Panc1 (cell line): ENCODE data around the gene KLHL35. TPM values are rescaled to one million over a fixed set of nuclear protein-coding genes. Genes with fewer than 3 reads are reported as not detected.
A peak's percentile ranks its signal among the peaks of the same experiment; 100 is the strongest.

Experiments used
- ATAC-seq: fragments of 200-7000 bp; cut with Tn5 transposase; 2 replicates; pipeline ENCODE4 v1.9.1; 2020; ENCODE audit warnings: mild to moderate bottlenecking, moderate library complexity
- BruUV-seq: library from RNA; stranded (reverse); fragments of 400-500 nt; replicated peaks from 2 replicates; lab custom pipeline; 2021; lab: Mats Ljungman, UMichigan
- CTCF ChIA-PET: fragments of 300-600 bp; sonication (Branson Sonifier 250); formaldehyde crosslinking; loops from one replicate; lab custom pipeline; 2022; ENCODE audit warnings: antibody characterized with exemption; lab: Charles Lee
- POLR2A ChIA-PET: fragments of 300-600 bp; sonication (Branson Sonifier 250); formaldehyde crosslinking; loops from one replicate; lab custom pipeline; 2022; ENCODE audit warnings: antibody characterized with exemption; lab: Charles Lee
- DNase-seq: peaks from one replicate; pipeline ENCODE4 v3.0.0-alpha.2; 2010; ENCODE audit warnings: low read depth, low spot score
- H3K27ac ChIP-seq: 2 replicates; pipeline ENCODE4 v1.5.1; 2011; ENCODE audit warnings: mild to moderate bottlenecking, low read length, inconsistent platforms
- H3K27me3 ChIP-seq: fragments of 200-500 bp; sonication (Bioruptor generic); 2 replicates; pipeline ENCODE4 v1.6.0; 2014; ENCODE audit warnings: low read length, inconsistent platforms; ENCODE audit not compliant: control insufficient read depth, insufficient read depth
- H3K36me3 ChIP-seq: fragments of 200-500 bp; sonication (Bioruptor generic); 2 replicates; pipeline ENCODE4 v1.5.1; 2014; ENCODE audit warnings: inconsistent platforms, mild to moderate bottlenecking, low read length, moderate library complexity; ENCODE audit not compliant: control insufficient read depth, insufficient read depth
- H3K4me1 ChIP-seq: 2 replicates; pipeline ENCODE4 v1.5.1; 2011; ENCODE audit warnings: inconsistent platforms, mild to moderate bottlenecking, low read length, moderate library complexity; ENCODE audit not compliant: control insufficient read depth, insufficient read depth
- H3K4me3 ChIP-seq, 2 experiments: 2 replicates each; pipeline ENCODE4 v1.5.1; 2011 to 2012; ENCODE audit warnings: low read depth in 2 of 2, low read length in 2 of 2, mild to moderate bottlenecking in 2 of 2, inconsistent platforms in 1 of 2, moderate library complexity in 1 of 2
- H3K9me3 ChIP-seq: fragments of 200-500 bp; sonication (Bioruptor generic); 2 replicates; pipeline ENCODE4 v1.5.1; 2014; ENCODE audit warnings: low read depth, mild to moderate bottlenecking, inconsistent platforms, low read length, moderate library complexity; ENCODE audit not compliant: control insufficient read depth, insufficient read depth
- CTCF ChIP-seq: fragments of 450-650 bp; IDR thresholded peaks from 2 replicates; pipeline ENCODE4 v1.5.1; 2017; ENCODE audit warnings: mild to moderate bottlenecking
- POLR2AphosphoS5 ChIP-seq: IDR thresholded peaks from 2 replicates; pipeline ENCODE4 v1.6.1; 2012; ENCODE audit warnings: mild to moderate bottlenecking, low read depth, low read length, moderate library complexity
- REST ChIP-seq, 2 experiments: IDR thresholded peaks; 2 replicates each; pipeline ENCODE4 v1.6.1; 2011 to 2012; ENCODE audit warnings: low read depth in 2 of 2, control low read depth in 1 of 2, low read length in 1 of 2, mild to moderate bottlenecking in 1 of 2, moderate library complexity in 1 of 2; ENCODE audit not compliant: insufficient read depth in 1 of 2
- SIN3A ChIP-seq: IDR thresholded peaks from 2 replicates; pipeline ENCODE4 v1.6.1; 2012; ENCODE audit warnings: low read depth, mild to moderate bottlenecking, low read length, moderate library complexity, borderline replicate concordance; ENCODE audit not compliant: insufficient read depth
- TCF7L2 ChIP-seq: IDR thresholded peaks from 2 replicates; pipeline ENCODE4 v1.6.1; 2011; ENCODE audit warnings: mild to moderate bottlenecking, low read depth, low read length, inconsistent platforms
- in situ Hi-C: cut with HindIII; loops from 2 replicates; pipeline ENCODE4 v1.10.0; 2016; ENCODE audit warnings: low sequenced_read_pairs, low pct_unique_long_range_greater_than_20kb
- intact Hi-C: fragments of 100-400 bp; cut with micrococcal nuclease; formaldehyde crosslinking; loops from one replicate; pipeline ENCODE4 v1.10.0; 2022; ENCODE audit not compliant: unreplicated experiment
- total RNA-seq: library from RNA; stranded (reverse); gene quantifications from one replicate; pipeline ENCODE4 v1.2.1, GENCODE V29; 2021; ENCODE audit not compliant: unreplicated experiment

Gene KLHL35
- total RNA-seq, 1 experiment from 2014 or later: 10.9 TPM

- in situ Hi-C loops: no loop called here
- CTCF ChIA-PET: interaction anchor here (0.6 kb wide), 1 partner anchor 31 kb away, joined by 3 read pairs; no protein-coding TSS in a partner anchor
These were observed 10.5 kb downstream of the KLHL35 start for GRCh38 chr11:75422248-75423231.

More at GRCh38 chr11:75422248-75423231, 10.5 kb downstream of the KLHL35 start:
- H3K9me3 ChIP-seq: no peaks in the 10 kb centered on the region
- peaks cover 18% of the 10 kb centered on the region for H3K4me1 ChIP-seq
- no peaks in the 10 kb centered on the region for H3K36me3 ChIP-seq
- BruUV-seq: no TSS peak
- no peaks in the 10 kb centered on the region for H3K27me3 ChIP-seq
- H3K27ac ChIP-seq: peak overlapping the region; percentile 55; the same call in 1 of the 2 replicates
- ATAC-seq (peak; percentile 22; the same call in 1 of the 2 replicates), DNase-seq (no peak)
- POLR2A ChIA-PET: interaction anchor here (0.6 kb wide), 1 partner anchor 658 kb away, joined by 3 read pairs; no protein-coding TSS in a partner anchor
- no peak overlapping the region for H3K4me3 ChIP-seq
- intact Hi-C loops: no loop called here
- TF ChIP-seq CTCF (no peak), POLR2AphosphoS5 (no peak), SIN3A (no peak), TCF7L2 (no peak), REST (IDR thresholded peaks at IDR 0.05; ENCODE audit: insufficient read depth in 1 of 2, low read depth in 2 of 2, low read length in 1 of 2) (no peak)
